Keratinocyte (primary cell): ENCODE measurements around the gene KANSL2. TPM values are rescaled to one million over a fixed set of nuclear protein-coding genes. Genes with fewer than 3 reads are reported as not detected.
"Not testable (repeated sequence)": the region's sequence is repeated elsewhere in the genome, so short reads cannot be mapped to it uniquely, and the experiment has no call there.

Experiments used
- DNase-seq: peaks from one replicate; pipeline ENCODE4 v3.0.0-alpha.2; 2011; ENCODE audit warnings: low read depth, missing footprints, low spot score
- FAIRE-seq: peaks from 2 replicates; lab custom pipeline; 2011; peaks lifted over from hg19 to GRCh38; lab: Jason Lieb, UNC
- H2AFZ ChIP-seq: 2 replicates; pipeline ENCODE4 v1.6.0; 2012; ENCODE audit warnings: low read length, control low read depth, inconsistent platforms; ENCODE audit not compliant: control insufficient read depth
- H3K27ac ChIP-seq: 2 replicates; pipeline ENCODE4 v1.5.1; 2011; ENCODE audit warnings: low read length; ENCODE audit not compliant: control insufficient read depth, insufficient read depth
- H3K27me3 ChIP-seq: 3 replicates; pipeline ENCODE4 v1.6.0; 2011; ENCODE audit warnings: low read length; ENCODE audit not compliant: control insufficient read depth, insufficient read depth; ENCODE audit errors: extremely low read depth
- H3K36me3 ChIP-seq, 2 experiments: 2 replicates in 1 of 2; 3 replicates in 1 of 2; pipeline ENCODE4 v1.5.1; 2011; ENCODE audit warnings: low read length in 2 of 2, mild to moderate bottlenecking in 1 of 2; ENCODE audit not compliant: control insufficient read depth in 2 of 2, insufficient read depth in 2 of 2; ENCODE audit errors: extremely low read depth in 1 of 2
- H3K4me1 ChIP-seq: 3 replicates; pipeline ENCODE4 v1.5.1; 2011; ENCODE audit warnings: low read length; ENCODE audit not compliant: control insufficient read depth, insufficient read depth; ENCODE audit errors: extremely low read depth
- H3K4me2 ChIP-seq: 3 replicates; pipeline ENCODE4 v1.6.0; 2011; ENCODE audit warnings: low read depth, low read length; ENCODE audit not compliant: control insufficient read depth, insufficient read depth; ENCODE audit errors: extremely low read depth
- H3K4me3 ChIP-seq, 3 experiments: fragments of 200-600 bp in 1 of 3; sonication (generic) in 1 of 3; 2 replicates in 2 of 3; 3 replicates in 1 of 3; pipeline ENCODE4 v1.5.1; 2011 to 2016; ENCODE audit warnings: low read length in 3 of 3, mild to moderate bottlenecking in 3 of 3, control low read depth in 2 of 3, inconsistent platforms in 1 of 3, low read depth in 1 of 3, mixed read lengths in 1 of 3, mixed run types in 1 of 3, moderate library complexity in 1 of 3; ENCODE audit not compliant: control insufficient read depth in 2 of 3, insufficient read depth in 2 of 3; ENCODE audit errors: extremely low read depth in 1 of 3
- H3K79me2 ChIP-seq: 2 replicates; pipeline ENCODE4 v1.6.0; 2012; ENCODE audit warnings: low read length; ENCODE audit not compliant: control insufficient read depth, insufficient read depth
- H3K9ac ChIP-seq: 3 replicates; pipeline ENCODE4 v1.6.0; 2011; ENCODE audit warnings: low read length; ENCODE audit not compliant: control insufficient read depth, insufficient read depth; ENCODE audit errors: extremely low read depth
- H3K9me1 ChIP-seq: 3 replicates; pipeline ENCODE4 v1.6.0; 2011; ENCODE audit warnings: low read length; ENCODE audit not compliant: control insufficient read depth, insufficient read depth; ENCODE audit errors: extremely low read depth
- H3K9me3 ChIP-seq: 2 replicates; pipeline ENCODE4 v1.5.1; 2012; ENCODE audit warnings: low read depth, low read length; ENCODE audit not compliant: control insufficient read depth
- H4K20me1 ChIP-seq: 3 replicates; pipeline ENCODE4 v1.6.0; 2011; ENCODE audit warnings: low read length; ENCODE audit not compliant: control insufficient read depth, insufficient read depth; ENCODE audit errors: extremely low read depth
- CTCF ChIP-seq, 3 experiments: IDR thresholded peaks in 1 of 3; conservative IDR thresholded peaks in 1 of 3; optimal IDR thresholded peaks in 1 of 3; 2 replicates in 2 of 3; 3 replicates in 1 of 3; pipeline versions ENCODE3 to v1.5.1; 2011; ENCODE audit warnings: low read length in 3 of 3, mild to moderate bottlenecking in 3 of 3, moderate library complexity in 2 of 3, control low read depth in 1 of 3, inconsistent platforms in 1 of 3; ENCODE audit not compliant: insufficient read depth in 2 of 3; ENCODE audit errors: extremely low read depth in 1 of 3
- EZH2 ChIP-seq: IDR thresholded peaks from one replicate; pipeline ENCODE4 v1.6.1; 2012; ENCODE audit warnings: inconsistent platforms, mild to moderate bottlenecking, low read length, moderate library complexity
- dilution Hi-C: fragments of 300-500 bp; cut with MboI; formaldehyde crosslinking; loops from one replicate; pipeline ENCODE4 v1.7.0; 2020; ENCODE audit warnings: low sequenced_read_pairs; ENCODE audit not compliant: extremely low pct_ligation_motif_present
- polyA plus RNA-seq, 5 experiments: library from polyadenylated mRNA; depleted of rRNA in 3 of 5; stranded (reverse) in 3 of 5; stranded (forward) in 1 of 5; unstranded in 1 of 5; fragments of >200 nt; gene quantifications; 1 replicate in 1 of 5; 2 replicates in 3 of 5; 3 replicates in 1 of 5; pipeline versions ENCODE4 v1.2.1 to v1.2.3, GENCODE V29; 2011 to 2012; ENCODE audit warnings: missing spikeins in 2 of 5, low read depth in 1 of 5, low replicate concordance in 1 of 5

Gene KANSL2
- polyA plus RNA-seq, 1 donor (not counting 4 experiments of a cell fraction or from before 2014, with no cell fraction given): 37.8 TPM

DNA sequence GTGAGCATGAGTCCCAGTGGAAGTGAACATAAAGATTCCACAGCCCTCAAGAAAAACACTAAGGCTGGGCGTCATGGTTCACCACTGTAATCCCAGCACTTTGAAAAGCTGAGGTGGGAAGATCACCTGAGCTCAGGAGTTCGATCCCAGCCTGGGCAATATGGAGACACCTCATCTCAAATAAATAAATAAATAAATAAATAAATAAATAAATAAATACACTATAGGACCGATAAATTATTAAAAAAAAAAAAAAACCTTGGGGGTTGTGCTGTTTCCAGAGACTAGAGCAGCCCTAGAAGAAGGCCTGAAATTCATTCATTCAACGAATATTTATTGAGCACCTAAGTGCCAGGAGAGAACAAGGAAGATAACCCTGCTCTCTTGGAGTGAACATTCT is 1.5 kb upstream of the KANSL2 start:
- peaks cover 8% of the 10 kb centered on the region for H4K20me1 ChIP-seq
- peaks cover 8 to 17% of the 10 kb centered on the region in 2 experiments for H3K36me3 ChIP-seq
- no peak overlapping the region for H3K9ac ChIP-seq
- H3K4me1 ChIP-seq: peaks cover 23% of the 10 kb centered on the region
- no peak overlapping the region for H3K4me3 ChIP-seq
- peaks cover 2% of the 10 kb centered on the region for H3K9me1 ChIP-seq
- no peak overlapping the region for H3K27ac ChIP-seq
- FAIRE-seq: no peak
- dilution Hi-C loops: no loop called here
- no peak overlapping the region for H2AFZ ChIP-seq
- no peak for TF ChIP-seq CTCF (optimal IDR thresholded peaks at IDR 0.05 in 1 of 3, IDR thresholded peaks at IDR 0.05 in 1 of 3, conservative IDR thresholded peaks at IDR 0.05 in 1 of 3; ENCODE audit: extremely low read depth in 1 of 3, insufficient read depth in 2 of 3, low read length in 3 of 3)
- no peak for TF ChIP-seq EZH2
- no peaks in the 10 kb centered on the region for H3K27me3 ChIP-seq
- no peaks in the 10 kb centered on the region for H3K9me3 ChIP-seq
- H3K79me2 ChIP-seq: peaks cover 35% of the 10 kb centered on the region
- no peak for DNase-seq
- H3K4me2 ChIP-seq: no peak overlapping the region

DNA sequence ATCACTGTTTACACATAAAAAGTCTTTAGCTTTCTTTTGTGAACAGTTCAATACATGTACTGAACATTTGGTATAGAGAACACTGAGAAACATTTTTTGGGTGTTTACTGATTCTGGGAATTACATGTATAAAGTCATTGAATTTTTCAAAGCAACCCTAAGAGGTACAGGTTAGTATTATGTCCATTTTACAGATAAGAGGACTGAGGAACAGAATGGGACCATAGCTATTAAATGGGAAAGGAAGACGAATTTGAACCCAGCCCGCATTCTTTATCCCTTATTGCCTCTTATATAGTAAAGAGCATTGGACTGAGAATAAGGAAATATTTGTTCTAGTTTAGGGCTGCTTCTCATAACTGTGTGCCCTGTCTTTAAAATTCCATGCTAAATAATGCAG is 889 bp upstream of the KANSL2 start:
- FAIRE-seq (no peak), DNase-seq (no peak)
- H4K20me1 ChIP-seq: peaks cover 9% of the 10 kb centered on the region
- no peaks in the 10 kb centered on the region for H3K27me3 ChIP-seq
- TF ChIP-seq CTCF (optimal IDR thresholded peaks at IDR 0.05 in 1 of 3, IDR thresholded peaks at IDR 0.05 in 1 of 3, conservative IDR thresholded peaks at IDR 0.05 in 1 of 3; ENCODE audit: extremely low read depth in 1 of 3, insufficient read depth in 2 of 3, low read length in 3 of 3): no peak
- no peak for TF ChIP-seq EZH2
- H3K27ac ChIP-seq: no peak overlapping the region
- dilution Hi-C loops: no loop called here
- peaks cover 8 to 19% of the 10 kb centered on the region in 2 experiments for H3K36me3 ChIP-seq
- H3K4me1 ChIP-seq: peaks cover 24% of the 10 kb centered on the region
- H3K9me3 ChIP-seq: no peaks in the 10 kb centered on the region
- H3K4me3 ChIP-seq: peak overlapping the region; percentile 67 to 98 (median 74)
- H3K79me2 ChIP-seq: peaks cover 41% of the 10 kb centered on the region
- peak overlapping the region; percentile 71 for H3K4me2 ChIP-seq
- H2AFZ ChIP-seq: no peak overlapping the region
- peaks cover 2% of the 10 kb centered on the region for H3K9me1 ChIP-seq
- H3K9ac ChIP-seq: no peak overlapping the region

- Histone ChIP-seq H3K4me3 (peak overlapping the region; percentile 67 to 98 (median 74)), H3K9ac (peak overlapping the region; percentile 72), H3K4me2 (peak overlapping the region; percentile 71), H3K79me2 (peaks cover 44% of the 10 kb centered on the region), H3K27ac (peak overlapping the region; percentile 47), H3K4me1 (peaks cover 24% of the 10 kb centered on the region), H2AFZ (peak overlapping the region; percentile 96), H3K36me3 (peaks cover 11 to 19% of the 10 kb centered on the region in 2 experiments)
- H3K27me3 ChIP-seq, DNase-seq, H3K9me3 ChIP-seq, H3K9me1 ChIP-seq, dilution Hi-C loops, H4K20me1 ChIP-seq, FAIRE-seq: not testable (repeated sequence)
Observed at GRCh38 chr12:48682533-48682905, 481 bp upstream of the KANSL2 start.
